H9 (cell line): ENCODE results near the gene COA1. TPM values are rescaled to one million over a fixed set of nuclear protein-coding genes. Genes with fewer than 3 reads are reported as not detected.
"Not testable (repeated sequence)": the region's sequence is repeated elsewhere in the genome, so short reads cannot be mapped to it uniquely, and the experiment has no call there.

Source experiments
- DNase-seq: peaks from one replicate; pipeline ENCODE4 v3.0.0-alpha.2; 2017
- H2AFZ ChIP-seq: one replicate; pipeline ENCODE4 v1.6.1; 2013; ENCODE audit warnings: mild to moderate bottlenecking, low read length, control low read depth, moderate library complexity
- H2AK5ac ChIP-seq: 2 replicates; pipeline ENCODE4 v1.6.1; 2013; ENCODE audit warnings: low read length, control low read depth, mixed read lengths; ENCODE audit not compliant: insufficient read length
- H2BK120ac ChIP-seq: one replicate; pipeline ENCODE4 v1.6.1; 2013; ENCODE audit warnings: low read depth, mild to moderate bottlenecking, low read length, control low read depth, inconsistent platforms; ENCODE audit not compliant: poor library complexity, severe bottlenecking
- H2BK12ac ChIP-seq: 2 replicates; pipeline ENCODE4 v1.6.1; 2013; ENCODE audit warnings: low read length, control low read depth, mixed read lengths, low read depth; ENCODE audit not compliant: insufficient read length
- H2BK15ac ChIP-seq: 2 replicates; pipeline ENCODE4 v1.6.1; 2013; ENCODE audit warnings: low read depth, low read length, control low read depth
- H2BK20ac ChIP-seq: one replicate; pipeline ENCODE4 v1.6.1; 2013; ENCODE audit warnings: low read depth, mild to moderate bottlenecking, low read length, control low read depth, inconsistent platforms; ENCODE audit not compliant: poor library complexity, severe bottlenecking
- H2BK5ac ChIP-seq: 2 replicates; pipeline ENCODE4 v1.6.1; 2013; ENCODE audit warnings: low read length, control low read depth, mixed read lengths; ENCODE audit not compliant: insufficient read length
- H3K14ac ChIP-seq: 2 replicates; pipeline ENCODE4 v1.6.1; 2013; ENCODE audit warnings: low read length, control low read depth; ENCODE audit not compliant: insufficient read depth
- H3K18ac ChIP-seq: 2 replicates; pipeline ENCODE4 v1.6.1; 2013; ENCODE audit warnings: low read depth, mild to moderate bottlenecking, mixed read lengths, low read length, control low read depth; ENCODE audit not compliant: insufficient read length
- H3K23ac ChIP-seq: 2 replicates; pipeline ENCODE4 v1.6.1; 2013; ENCODE audit warnings: low read length, control low read depth, mixed read lengths, low read depth; ENCODE audit not compliant: insufficient read length
- H3K23me2 ChIP-seq: 2 replicates; pipeline ENCODE4 v1.6.1; 2013; ENCODE audit warnings: low read depth, mild to moderate bottlenecking, mixed read lengths, low read length, control low read depth; ENCODE audit not compliant: insufficient read length, poor library complexity, severe bottlenecking
- H3K27ac ChIP-seq: 2 replicates; pipeline ENCODE4 v1.5.1; 2013; ENCODE audit warnings: low read length, control low read depth, mixed read lengths, low read depth; ENCODE audit not compliant: insufficient read length
- H3K27me3 ChIP-seq: 2 replicates; pipeline ENCODE4 v1.6.1; 2013; ENCODE audit warnings: low read length, control low read depth, inconsistent platforms; ENCODE audit not compliant: insufficient read depth
- H3K4ac ChIP-seq: 2 replicates; pipeline ENCODE4 v1.6.1; 2013; ENCODE audit warnings: low read depth, mild to moderate bottlenecking, control low read depth, inconsistent platforms, low read length, moderate library complexity
- H3K4me1 ChIP-seq: 2 replicates; pipeline ENCODE4 v1.6.1; 2013; ENCODE audit warnings: low read length, control low read depth, inconsistent platforms; ENCODE audit not compliant: insufficient read depth
- H3K4me2 ChIP-seq: 2 replicates; pipeline ENCODE4 v1.6.1; 2013; ENCODE audit warnings: low read length, control low read depth, mixed read lengths; ENCODE audit not compliant: insufficient read length, insufficient read depth
- H3K56ac ChIP-seq: 2 replicates; pipeline ENCODE4 v1.6.1; 2013; ENCODE audit warnings: low read depth, mild to moderate bottlenecking, mixed read lengths, low read length, control low read depth; ENCODE audit not compliant: insufficient read length
- H3K79me1 ChIP-seq: 2 replicates; pipeline ENCODE4 v1.6.1; 2013; ENCODE audit warnings: low read depth, mild to moderate bottlenecking, moderate library complexity, low read length, control low read depth, inconsistent platforms; ENCODE audit not compliant: insufficient read depth, poor library complexity, severe bottlenecking
- H3K79me2 ChIP-seq: 2 replicates; pipeline ENCODE4 v1.6.1; 2013; ENCODE audit warnings: low read length, control low read depth, inconsistent platforms; ENCODE audit not compliant: insufficient read depth
- H3K9ac ChIP-seq: 2 replicates; pipeline ENCODE4 v1.6.1; 2013; ENCODE audit warnings: low read length, control low read depth, mixed read lengths; ENCODE audit not compliant: insufficient read length; ENCODE audit errors: extremely low read depth
- H3K9me3 ChIP-seq: one replicate; pipeline ENCODE4 v1.6.1; 2013; ENCODE audit warnings: low read depth, low read length, inconsistent platforms; ENCODE audit not compliant: control insufficient read depth
- H3T11ph ChIP-seq: one replicate; pipeline ENCODE4 v1.6.1; 2013; ENCODE audit warnings: mild to moderate bottlenecking, low read length, control low read depth, inconsistent platforms
- H4K20me1 ChIP-seq: one replicate; pipeline ENCODE4 v1.6.1; 2013; ENCODE audit not compliant: control insufficient read depth, insufficient read length, insufficient read depth
- H4K5ac ChIP-seq: 2 replicates; pipeline ENCODE4 v1.6.1; 2013; ENCODE audit warnings: low read depth, mild to moderate bottlenecking, mixed read lengths, low read length, control low read depth; ENCODE audit not compliant: insufficient read length
- H4K8ac ChIP-seq: replicated peaks from 2 replicates; pipeline ENCODE4 v1.6.1; 2013; ENCODE audit warnings: low read length, control low read depth, mixed read lengths, low read depth; ENCODE audit not compliant: insufficient read length
- H4K91ac ChIP-seq: 2 replicates; pipeline ENCODE4 v1.6.1; 2013; ENCODE audit warnings: low read depth, mild to moderate bottlenecking, moderate library complexity, mixed read lengths, low read length, control low read depth; ENCODE audit not compliant: insufficient read length
- H3K27ac Mint-ChIP-seq, 3 experiments: 2 replicates in 2 of 3; 3 replicates in 1 of 3; pipeline ENCODE4 v1.8.0; 2020 to 2021; ENCODE audit warnings: mixed read lengths in 3 of 3, mild to moderate bottlenecking in 1 of 3, moderate library complexity in 1 of 3
- H3K27me3 Mint-ChIP-seq: 2 replicates; pipeline ENCODE4 v1.8.0; 2021; ENCODE audit warnings: low read depth, mild to moderate bottlenecking, moderate library complexity, mixed read lengths
- H3K36me3 Mint-ChIP-seq, 3 experiments: 2 replicates in 2 of 3; 3 replicates in 1 of 3; pipeline ENCODE4 v1.8.0; 2020 to 2021; ENCODE audit warnings: low read depth in 3 of 3, mixed read lengths in 3 of 3; ENCODE audit not compliant: insufficient read depth in 1 of 3
- H3K4me1 Mint-ChIP-seq, 2 experiments: 2 replicates each; pipeline ENCODE4 v1.8.0; 2020; ENCODE audit warnings: mixed read lengths in 2 of 2
- H3K4me3 Mint-ChIP-seq, 2 experiments: 2 replicates in 1 of 2; 3 replicates in 1 of 2; pipeline ENCODE4 v1.8.0; 2020 to 2021; ENCODE audit warnings: mild to moderate bottlenecking in 2 of 2, mixed read lengths in 2 of 2, moderate library complexity in 1 of 2
- H3K9me3 Mint-ChIP-seq, 2 experiments: 2 replicates in 1 of 2; 3 replicates in 1 of 2; pipeline ENCODE4 v1.8.0; 2020; ENCODE audit warnings: mild to moderate bottlenecking in 2 of 2, mixed read lengths in 2 of 2, moderate library complexity in 1 of 2
- CTCF ChIP-seq: fragments of 200-600 bp; sonication (generic); conservative IDR thresholded peaks from 3 replicates; pipeline ENCODE4 v1.8.0; 2021; ENCODE audit warnings: antibody characterized with exemption, mild to moderate bottlenecking
- WGBS: extraction: QIAGEN DNeasy Blood & Tissue Kit; methylation state at CpG from one replicate; pipeline ENCODE4 v1.1.7; 2013; ENCODE audit warnings: missing lambda C conversion rate, low lambda C conversion rate, mixed read lengths; ENCODE audit not compliant: insufficient read length; ENCODE audit errors: extremely low coverage; 5-methylcytosine and 5-hydroxymethylcytosine counted together
- total RNA-seq: library from RNA; stranded (reverse); gene quantifications from 2 replicates; pipeline ENCODE4 v1.2.1, GENCODE V29; 2021

Gene COA1
- total RNA-seq, 1 experiment from 2014 or later = 138 TPM

GRCh38 chr7:43689115-43689514 is 40.2 kb downstream of the COA1 start:
- peaks cover 10% of the 10 kb centered on the region for H3K79me1 ChIP-seq
- H3K4me2 ChIP-seq = no peak overlapping the region
- no peak for TF ChIP-seq CTCF
- Mint-ChIP-seq H3K4me1 (peaks cover 9 to 24% of the 10 kb centered on the region in 2 experiments; a peak in 3 of 4 replicates), H3K27me3 (no peaks in the 10 kb centered on the region), H3K36me3 (peaks cover 16 to 28% (median 27%) of the 10 kb centered on the region in 3 experiments), H3K27ac (peak overlapping the region in 1 of 3 experiments; percentile 4; a peak in 2 of 7 replicates), H3K4me3 (no peak overlapping the region), H3K9me3 (peaks cover 10 to 23% of the 10 kb centered on the region in 2 experiments; a peak in 4 of 5 replicates)
- H2BK12ac ChIP-seq = no peak overlapping the region
- no peak overlapping the region for H2AFZ ChIP-seq
- H3K4ac ChIP-seq = no peak overlapping the region
- no peak overlapping the region for H2BK5ac ChIP-seq
- H3K23me2 ChIP-seq = no peaks in the 10 kb centered on the region
- H3K79me2 ChIP-seq = peaks cover 39% of the 10 kb centered on the region; the same call in 1 of the 2 replicates
- H3K4me1 ChIP-seq = no peaks in the 10 kb centered on the region; the same call in 1 of the 2 replicates
- no peak overlapping the region for H4K91ac ChIP-seq
- no peaks in the 10 kb centered on the region for H3K27me3 ChIP-seq
- H2AK5ac ChIP-seq = no peak overlapping the region
- no CpG with 5 or more reads among the region's 1 CpG for WGBS
- H3K9ac ChIP-seq = no peak overlapping the region
- no peak overlapping the region for H3K23ac ChIP-seq
- H3K9me3 ChIP-seq = no peaks in the 10 kb centered on the region
- no peak overlapping the region for H3K18ac ChIP-seq
- H3K27ac ChIP-seq = no peak overlapping the region
- no peak overlapping the region for H4K8ac ChIP-seq
- no peak overlapping the region for H4K5ac ChIP-seq
- no peak overlapping the region for H2BK120ac ChIP-seq
- no peak for DNase-seq
- no peak overlapping the region for H3K56ac ChIP-seq
- no peak overlapping the region for H3T11ph ChIP-seq
- no peak overlapping the region for H2BK20ac ChIP-seq
- H4K20me1 ChIP-seq = no peaks in the 10 kb centered on the region
- no peak overlapping the region; the same call in 1 of the 2 replicates for H2BK15ac ChIP-seq
- H3K14ac ChIP-seq = no peak overlapping the region

GRCh38 chr7:43687866-43688265 is 41.5 kb downstream of the COA1 start:
- H2BK15ac ChIP-seq, H4K91ac ChIP-seq, H4K5ac ChIP-seq, H3K27ac ChIP-seq, H4K20me1 ChIP-seq, H3K23ac ChIP-seq, H3T11ph ChIP-seq, H2BK120ac ChIP-seq, H3K56ac ChIP-seq, H4K8ac ChIP-seq, H3K27ac Mint-ChIP-seq, H2AFZ ChIP-seq, H3K14ac ChIP-seq, H3K23me2 ChIP-seq, H3K27me3 Mint-ChIP-seq, H3K18ac ChIP-seq, H3K4me1 ChIP-seq, H3K27me3 ChIP-seq, H3K9ac ChIP-seq, DNase-seq, H3K4ac ChIP-seq, H3K4me2 ChIP-seq, H2AK5ac ChIP-seq, H2BK20ac ChIP-seq, H2BK12ac ChIP-seq, H2BK5ac ChIP-seq, H3K4me3 Mint-ChIP-seq, H3K9me3 ChIP-seq: not testable (repeated sequence)
- Histone ChIP-seq H3K79me2 (peaks cover 32% of the 10 kb centered on the region), H3K79me1 (peaks cover 13% of the 10 kb centered on the region)
- peaks cover 9 to 24% of the 10 kb centered on the region in 2 experiments; a peak in 3 of 4 replicates for H3K4me1 Mint-ChIP-seq
- peaks cover 22 to 35% (median 34%) of the 10 kb centered on the region in 3 experiments for H3K36me3 Mint-ChIP-seq
- H3K9me3 Mint-ChIP-seq = peaks cover 16 to 29% of the 10 kb centered on the region in 2 experiments
- no CpG with 5 or more reads among the region's 4 CpGs for WGBS
